Astrocyte of the spinal cord (primary cell): Measurements from ENCODE around the gene RNF208.

ENCODE experiments used
- DNase-seq: peaks from one replicate; pipeline ENCODE4 v3.0.0; 2011; ENCODE audit warnings: low read depth, low spot score
- H3K4me3 ChIP-seq: 2 replicates; pipeline ENCODE4 v1.5.1; 2011; ENCODE audit warnings: low read depth, mild to moderate bottlenecking, low read length, moderate library complexity
- in situ Hi-C: cut with HindIII; loops from 2 replicates; pipeline ENCODE4 v1.10.0; 2017; ENCODE audit warnings: low sequenced_read_pairs
- TF ChIP-seq, protein P1 (sequence below): IDR thresholded peaks from 2 replicates; pipeline ENCODE4 v1.5.1; 2012; ENCODE audit warnings: low read depth, mild to moderate bottlenecking, low read length, inconsistent platforms

Gene RNF208, protein sequence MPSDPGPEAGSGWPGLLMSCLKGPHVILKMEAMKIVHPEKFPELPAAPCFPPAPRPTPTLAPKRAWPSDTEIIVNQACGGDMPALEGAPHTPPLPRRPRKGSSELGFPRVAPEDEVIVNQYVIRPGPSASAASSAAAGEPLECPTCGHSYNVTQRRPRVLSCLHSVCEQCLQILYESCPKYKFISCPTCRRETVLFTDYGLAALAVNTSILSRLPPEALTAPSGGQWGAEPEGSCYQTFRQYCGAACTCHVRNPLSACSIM

DNA sequence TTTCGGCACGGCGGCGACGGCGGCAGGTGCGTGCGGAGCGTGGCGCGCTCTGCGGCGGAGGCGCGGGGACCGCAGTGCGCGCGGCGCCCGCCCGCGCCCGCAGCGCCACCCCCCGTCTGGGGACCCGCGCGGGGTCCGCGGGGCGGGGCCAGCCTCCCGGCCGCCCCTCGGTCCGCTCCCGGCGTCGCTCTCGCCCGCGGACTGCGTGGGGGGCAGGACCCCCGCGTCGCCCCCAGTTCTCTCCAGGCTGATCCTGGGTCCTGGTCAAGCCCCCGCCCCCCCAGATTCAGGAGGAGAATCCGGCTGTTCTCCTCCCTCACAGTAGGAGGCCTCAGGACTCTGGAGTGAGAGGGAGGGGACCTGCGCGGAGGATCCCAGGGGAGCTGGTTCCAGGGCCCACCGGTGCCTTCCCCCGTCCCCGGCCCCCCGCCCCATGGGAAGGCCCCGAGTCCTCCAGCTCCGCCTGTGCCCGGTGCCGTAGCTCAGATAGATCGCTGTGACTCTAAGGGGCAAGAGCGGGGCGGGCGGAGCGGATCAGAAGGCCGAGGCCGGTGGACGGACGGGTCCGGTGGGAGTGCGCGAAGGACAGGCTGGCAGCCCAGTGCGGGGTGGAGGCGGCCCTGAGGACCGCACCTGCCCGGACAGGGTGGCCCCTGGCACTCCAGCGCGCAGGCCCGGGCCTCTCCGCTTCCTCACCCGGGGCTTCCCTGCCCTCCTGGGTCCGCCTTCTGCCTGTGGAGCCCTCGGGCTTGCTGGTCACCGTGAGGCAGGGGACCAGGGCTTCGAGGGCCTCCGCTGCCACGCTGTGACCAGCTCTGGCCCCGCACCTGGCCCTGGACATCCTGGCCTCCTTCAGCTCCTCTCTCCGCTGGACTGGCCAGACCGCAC, at the start of gene RNF208:
Gene RNF208, minus strand, starts transcription at position 51 of the 888 bp plus-strand sequence. CDS start 1,028 bp downstream, outside the sequence.
- in situ Hi-C loops: no loop called here
- H3K4me3 ChIP-seq: peak within 1 kb of the TSS; percentile 64
- TF ChIP-seq, protein P1, sequence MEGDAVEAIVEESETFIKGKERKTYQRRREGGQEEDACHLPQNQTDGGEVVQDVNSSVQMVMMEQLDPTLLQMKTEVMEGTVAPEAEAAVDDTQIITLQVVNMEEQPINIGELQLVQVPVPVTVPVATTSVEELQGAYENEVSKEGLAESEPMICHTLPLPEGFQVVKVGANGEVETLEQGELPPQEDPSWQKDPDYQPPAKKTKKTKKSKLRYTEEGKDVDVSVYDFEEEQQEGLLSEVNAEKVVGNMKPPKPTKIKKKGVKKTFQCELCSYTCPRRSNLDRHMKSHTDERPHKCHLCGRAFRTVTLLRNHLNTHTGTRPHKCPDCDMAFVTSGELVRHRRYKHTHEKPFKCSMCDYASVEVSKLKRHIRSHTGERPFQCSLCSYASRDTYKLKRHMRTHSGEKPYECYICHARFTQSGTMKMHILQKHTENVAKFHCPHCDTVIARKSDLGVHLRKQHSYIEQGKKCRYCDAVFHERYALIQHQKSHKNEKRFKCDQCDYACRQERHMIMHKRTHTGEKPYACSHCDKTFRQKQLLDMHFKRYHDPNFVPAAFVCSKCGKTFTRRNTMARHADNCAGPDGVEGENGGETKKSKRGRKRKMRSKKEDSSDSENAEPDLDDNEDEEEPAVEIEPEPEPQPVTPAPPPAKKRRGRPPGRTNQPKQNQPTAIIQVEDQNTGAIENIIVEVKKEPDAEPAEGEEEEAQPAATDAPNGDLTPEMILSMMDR: no peak
- DNase-seq: no peak

DNA sequence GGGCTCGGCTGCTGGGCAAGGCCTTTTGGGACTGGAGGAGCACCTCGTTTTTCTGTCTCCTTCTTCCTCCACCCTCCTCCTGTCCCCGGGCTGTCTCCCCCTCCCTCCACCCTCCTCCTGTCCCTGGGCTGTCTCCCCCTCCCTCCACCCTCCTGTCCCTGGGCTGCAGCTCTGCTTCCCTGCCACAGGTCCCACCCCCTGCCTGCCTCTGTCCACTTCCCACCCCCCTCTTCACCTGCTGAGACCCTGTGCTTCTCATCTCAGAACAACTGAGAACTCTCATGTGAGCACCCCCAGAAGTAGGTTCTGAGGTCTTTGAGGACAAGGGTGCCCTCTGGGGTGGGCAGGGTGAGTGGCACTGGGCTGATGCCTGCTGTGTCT, 49.6 kb upstream of the RNF208 start:
- TF ChIP-seq, protein P1: no peak
- in situ Hi-C loops: no loop called here
- DNase-seq: no peak
- no peak overlapping the region for H3K4me3 ChIP-seq

DNA sequence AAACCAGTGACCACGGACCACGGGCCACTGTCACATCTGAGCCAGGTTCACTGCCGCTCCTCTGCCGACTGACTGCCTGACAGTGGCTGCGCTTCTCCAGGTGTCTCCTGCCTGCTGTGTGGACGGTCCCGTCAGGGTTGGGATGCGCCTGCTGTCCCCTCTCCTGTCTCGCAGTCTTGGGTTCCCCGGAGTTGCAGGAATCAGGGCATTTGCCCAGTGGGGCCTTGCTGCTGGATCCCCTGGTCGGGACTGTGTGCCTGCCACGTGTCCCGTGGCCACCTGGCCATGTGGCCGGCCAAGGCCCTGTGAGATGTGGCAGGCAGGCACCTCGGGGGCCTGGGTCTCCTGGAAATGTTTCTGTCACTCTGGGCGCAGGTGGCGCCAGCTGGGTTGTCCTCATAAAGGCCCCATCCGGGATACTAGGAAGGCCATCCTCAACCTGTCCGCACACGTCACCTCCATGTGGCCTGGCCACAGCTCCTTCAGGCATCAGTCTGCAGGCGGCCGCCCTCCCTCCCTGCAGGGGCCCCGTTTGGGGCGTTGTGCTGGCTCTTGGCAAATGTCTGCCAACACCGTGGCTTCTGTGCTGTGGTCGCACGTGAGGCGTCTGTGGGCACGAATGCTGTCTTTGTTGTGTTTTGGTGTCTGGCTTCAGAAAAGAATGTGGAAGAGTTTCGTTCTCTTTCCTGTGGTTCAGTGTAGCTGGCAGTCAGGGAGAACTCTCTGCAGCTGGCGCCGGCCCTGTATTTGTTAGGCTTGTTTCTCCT, 49.1 kb upstream of the RNF208 start:
- in situ Hi-C loops: no loop called here
- DNase-seq: no peak
- no peak overlapping the region for H3K4me3 ChIP-seq
- TF ChIP-seq, protein P1: no peak

DNA sequence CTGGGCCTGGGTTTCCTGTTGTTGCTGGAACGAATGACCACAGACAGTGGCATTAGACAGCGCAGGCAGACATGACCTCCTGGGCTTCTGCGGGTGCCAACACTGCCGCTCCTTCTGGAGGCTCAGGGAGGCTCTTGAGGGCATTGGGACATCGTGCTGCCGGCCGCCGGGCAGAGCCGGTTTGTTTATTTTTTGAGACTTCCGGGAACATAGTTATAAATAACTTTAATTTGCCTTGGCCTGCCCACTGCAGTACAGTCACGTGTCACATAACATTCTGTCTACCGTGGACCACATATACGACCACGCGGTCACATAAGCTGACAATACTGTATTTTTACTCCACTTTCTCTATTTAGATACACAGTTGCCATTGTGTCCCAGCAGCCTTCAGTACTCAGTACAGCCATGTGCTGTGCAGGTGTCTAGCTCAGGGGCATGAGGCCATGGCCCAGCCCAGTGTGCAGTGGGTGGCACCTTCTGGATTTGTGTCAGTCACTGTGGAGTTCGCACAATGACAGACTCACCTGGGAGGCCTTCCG, 47.3 kb upstream of the RNF208 start:
- in situ Hi-C loops: no loop called here
- no peak overlapping the region for H3K4me3 ChIP-seq
- TF ChIP-seq, protein P1: no peak
- no peak for DNase-seq

DNA sequence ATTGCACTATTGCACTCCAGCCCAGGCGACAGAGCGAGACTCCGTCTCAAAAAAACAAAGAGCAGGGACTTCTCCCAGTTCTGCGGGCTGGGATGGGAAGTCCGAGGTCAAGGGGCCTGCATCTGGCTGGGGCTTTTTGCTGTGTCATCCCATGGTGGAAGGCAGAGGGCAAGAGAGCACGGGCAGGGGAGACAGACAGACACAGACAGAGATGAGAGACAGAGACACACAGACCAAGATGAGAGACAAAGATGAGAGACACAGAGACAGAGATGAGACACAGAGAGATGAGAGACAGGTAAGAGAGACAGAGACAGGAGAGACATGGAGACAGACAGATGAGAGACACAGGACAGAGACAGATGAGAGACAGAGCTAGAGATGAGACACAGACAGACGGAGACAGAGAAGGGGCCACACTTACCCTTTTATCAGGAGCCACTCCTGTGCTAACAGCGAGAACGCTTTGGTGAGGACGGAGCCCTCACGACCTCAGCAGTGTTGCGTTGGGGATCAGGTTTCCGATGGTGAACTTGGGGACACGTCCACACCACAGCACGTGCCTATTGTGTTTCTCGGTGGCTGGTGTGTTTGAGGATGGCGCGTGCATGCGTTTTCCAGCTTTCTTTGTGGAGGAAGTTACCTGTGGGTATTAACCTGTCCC, 46.6 kb upstream of the RNF208 start:
- no peak for DNase-seq
- H3K4me3 ChIP-seq: no peak overlapping the region
- TF ChIP-seq, protein P1: no peak
- in situ Hi-C loops: no loop called here
